Liver (tissue), 9 donors: ENCODE results near the gene FASTKD2. TPM values are rescaled to one million over a fixed set of nuclear protein-coding genes. Genes with fewer than 3 reads are reported as not detected.

Experiments used
- DNase-seq: peaks from one replicate; pipeline ENCODE4 v3.0.0-alpha.2; 2017; ENCODE audit warnings: low spot score
- H3K27ac ChIP-seq, 2 donors: one replicate each; pipeline ENCODE4 v1.7.0; 2013; ENCODE audit warnings: inconsistent platforms in 2 of 2, low read length in 2 of 2, control low read depth in 1 of 2, low read depth in 1 of 2, mild to moderate bottlenecking in 1 of 2
- H3K27me3 ChIP-seq, 4 donors: one replicate each; pipeline versions ENCODE4 v1.6.1 to v1.7.0; 2013; ENCODE audit warnings: low read length in 3 of 4, inconsistent platforms in 1 of 4, mild to moderate bottlenecking in 1 of 4, moderate library complexity in 1 of 4; ENCODE audit not compliant: control insufficient read depth in 4 of 4, insufficient read depth in 4 of 4
- H3K36me3 ChIP-seq, 4 donors: one replicate each; pipeline versions ENCODE4 v1.6.1 to v1.7.0; 2013; ENCODE audit warnings: low read length in 3 of 4, mild to moderate bottlenecking in 3 of 4, low read depth in 1 of 4, moderate library complexity in 1 of 4; ENCODE audit not compliant: control insufficient read depth in 4 of 4, insufficient read depth in 3 of 4
- H3K4me1 ChIP-seq, 4 donors: one replicate each; pipeline versions ENCODE4 v1.6.1 to v1.7.0; 2013; ENCODE audit warnings: low read length in 3 of 4, mild to moderate bottlenecking in 3 of 4, moderate library complexity in 1 of 4; ENCODE audit not compliant: control insufficient read depth in 4 of 4, insufficient read depth in 4 of 4
- H3K4me3 ChIP-seq, 3 donors: one replicate each; pipeline versions ENCODE4 v1.6.1 to v1.7.0; 2013; ENCODE audit warnings: low read length in 3 of 3, control low read depth in 1 of 3, low read depth in 1 of 3, mild to moderate bottlenecking in 1 of 3
- H3K9ac ChIP-seq, 2 donors: one replicate each; pipeline ENCODE4 v1.7.0; 2013; ENCODE audit warnings: low read length in 2 of 2, mild to moderate bottlenecking in 2 of 2, moderate library complexity in 2 of 2, control low read depth in 1 of 2, low read depth in 1 of 2
- H3K9me3 ChIP-seq, 4 donors: one replicate each; pipeline versions ENCODE4 v1.6.1 to v1.7.0; 2013; ENCODE audit warnings: low read length in 3 of 4; ENCODE audit not compliant: control insufficient read depth in 4 of 4
- ATF3 ChIP-seq: IDR thresholded peaks from 2 replicates; pipeline ENCODE4 v1.6.1; 2016; ENCODE audit warnings: antibody characterized with exemption
- FOXA1 ChIP-seq: IDR thresholded peaks from 2 replicates; pipeline ENCODE4 v1.6.1; 2016; ENCODE audit warnings: antibody characterized with exemption
- FOXA2 ChIP-seq: IDR thresholded peaks from 2 replicates; pipeline ENCODE4 v1.6.1; 2016; ENCODE audit warnings: antibody characterized with exemption
- GABPA ChIP-seq, 2 donors: IDR thresholded peaks in 1 of 2; conservative IDR thresholded peaks in 1 of 2; 2 replicates each; pipeline ENCODE4 v1.6.1; 2016; ENCODE audit warnings: antibody characterized with exemption in 2 of 2, mild to moderate bottlenecking in 1 of 2, moderate library complexity in 1 of 2
- HNF4A ChIP-seq, 2 donors: conservative IDR thresholded peaks; 2 replicates each; pipeline ENCODE4 v1.6.1; 2016; ENCODE audit warnings: antibody characterized with exemption in 2 of 2, mild to moderate bottlenecking in 2 of 2
- HNF4G ChIP-seq: IDR thresholded peaks from 2 replicates; pipeline ENCODE4 v1.6.1; 2016; ENCODE audit warnings: antibody characterized with exemption
- JUND ChIP-seq, 2 donors: IDR thresholded peaks; 2 replicates each; pipeline ENCODE4 v1.6.1; 2016; ENCODE audit warnings: antibody characterized with exemption in 2 of 2
- MAX ChIP-seq: IDR thresholded peaks from 2 replicates; pipeline ENCODE4 v1.6.1; 2016; ENCODE audit warnings: antibody characterized with exemption
- NR2F2 ChIP-seq: IDR thresholded peaks from 2 replicates; pipeline ENCODE4 v1.6.1; 2016; ENCODE audit warnings: antibody characterized with exemption
- REST ChIP-seq: IDR thresholded peaks from 2 replicates; pipeline ENCODE4 v1.6.1; 2016; ENCODE audit warnings: antibody characterized with exemption, mild to moderate bottlenecking
- RXRA ChIP-seq, 2 donors: IDR thresholded peaks; 2 replicates each; pipeline ENCODE4 v1.6.1; 2017 to 2018; ENCODE audit warnings: antibody characterized with exemption in 2 of 2, mild to moderate bottlenecking in 1 of 2
- SP1 ChIP-seq: IDR thresholded peaks from 2 replicates; pipeline ENCODE4 v1.6.1; 2018; ENCODE audit warnings: antibody characterized with exemption, mild to moderate bottlenecking
- YY1 ChIP-seq: IDR thresholded peaks from 2 replicates; pipeline ENCODE4 v1.6.1; 2016; ENCODE audit warnings: antibody characterized with exemption, mild to moderate bottlenecking
- ZBTB33 ChIP-seq: IDR thresholded peaks from 2 replicates; pipeline ENCODE4 v1.6.1; 2016; ENCODE audit warnings: antibody characterized with exemption
- WGBS: extraction: QIAGEN DNeasy Blood & Tissue Kit; methylation state at CpG from one replicate; pipeline ENCODE4 v1.1.7; 2013; 5-methylcytosine and 5-hydroxymethylcytosine counted together
- polyA plus RNA-seq, 2 donors: library from polyadenylated mRNA; stranded (reverse) in 1 of 2; unstranded in 1 of 2; fragments of 200-250 nt in 1 of 2; fragments of >200 nt in 1 of 2; fragmentation: Nextera tagmentation in 1 of 2; extraction: Ambion mirVana in 1 of 2; gene quantifications; one replicate each; pipeline versions ENCODE4 v1.2.1 to v1.2.3, GENCODE V29; 2013 to 2015
- total RNA-seq, 2 donors: library from RNA; depleted of rRNA; stranded (reverse); fragments of >200 nt; gene quantifications; one replicate each; pipeline ENCODE4 v1.2.3, GENCODE V29; 2014
- donor health status: healthy.
- donor health status: healthy.
- donor health status: healthy.
- donor health status: healthy.
- donor health status: healthy.

Gene FASTKD2
- total and polyA plus RNA-seq, 4 donors: 12.5 to 36.3 (median 15.0) TPM

DNA sequence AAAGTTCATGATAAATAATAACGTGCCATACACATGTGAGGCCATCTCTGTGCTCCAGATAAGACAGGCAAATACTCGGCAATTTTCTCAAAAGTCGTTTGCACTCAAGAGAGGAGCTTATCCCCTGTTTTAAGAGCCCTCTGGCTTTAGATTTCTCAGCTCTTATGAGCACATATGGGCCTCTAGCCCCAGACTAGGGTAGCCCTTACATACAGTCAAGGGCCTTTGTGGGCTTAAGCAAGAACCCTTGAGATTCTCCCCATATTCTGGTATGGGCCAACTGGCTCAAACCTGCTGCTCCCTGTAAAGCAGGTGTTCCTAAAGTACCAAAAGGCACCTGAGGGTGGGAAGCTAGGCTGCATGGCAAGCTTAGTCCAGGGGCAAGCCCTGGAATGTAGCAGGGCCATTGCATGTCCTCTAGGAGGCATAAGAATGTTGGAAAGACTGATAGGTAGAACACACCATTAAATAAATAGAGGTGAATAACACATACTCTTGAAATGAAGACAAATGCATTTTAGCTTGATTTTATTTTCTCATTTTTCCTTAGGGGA is 66.1 kb downstream of the FASTKD2 start:
- no peak overlapping the region for H3K27ac ChIP-seq
- no peaks in the 10 kb centered on the region for H3K36me3 ChIP-seq
- no peaks in the 10 kb centered on the region for H3K4me1 ChIP-seq
- H3K9ac ChIP-seq: no peak overlapping the region
- no peak for DNase-seq
- TF ChIP-seq FOXA1 (no peak), YY1 (no peak), FOXA2 (no peak), ZBTB33 (no peak), HNF4G (no peak), SP1 (no peak), RXRA (IDR thresholded peaks at IDR 0.05) (no peak), HNF4A (conservative IDR thresholded peaks at IDR 0.05) (no peak), ATF3 (no peak), GABPA (IDR thresholded peaks at IDR 0.05 in 1 of 2, conservative IDR thresholded peaks at IDR 0.05 in 1 of 2) (no peak), REST (no peak), JUND (IDR thresholded peaks at IDR 0.05) (no peak), NR2F2 (no peak)
- H3K9me3 ChIP-seq: peaks cover 0 to 24% (median 9%) of the 10 kb centered on the region in 4 donors
- WGBS: 80% methylated on average over 3 of the region's 3 CpGs
- no peaks in the 10 kb centered on the region for H3K27me3 ChIP-seq
- H3K4me3 ChIP-seq: no peak overlapping the region

DNA sequence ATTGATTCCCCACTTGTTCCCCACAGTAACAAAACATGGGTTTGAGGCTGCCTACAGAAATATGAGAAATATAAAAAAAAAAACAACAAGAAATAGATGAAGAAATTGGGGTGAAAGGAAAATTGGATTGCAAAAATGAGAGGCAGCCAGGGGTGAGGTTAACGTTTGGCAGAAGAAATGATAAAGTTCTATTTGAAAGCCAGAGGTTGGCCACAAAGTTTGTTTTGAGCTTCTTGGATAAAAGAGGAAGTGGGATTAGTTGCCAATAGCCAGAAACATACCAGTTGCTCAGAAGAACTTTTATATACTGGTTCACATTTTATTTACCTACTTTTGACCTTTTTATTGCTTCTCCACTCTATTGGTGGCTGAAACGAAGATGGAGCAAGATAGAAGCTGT is 67.5 kb downstream of the FASTKD2 start:
- TF ChIP-seq NR2F2 (no peak), FOXA1 (no peak), MAX (no peak), HNF4A (conservative IDR thresholded peaks at IDR 0.05) (no peak), REST (no peak), ATF3 (no peak)
- WGBS: 72% methylated on average over 2 of the region's 2 CpGs

More for the DNA sequence above, 67.5 kb downstream of the FASTKD2 start:
- no peak for DNase-seq
- Histone ChIP-seq H3K4me1 (no peaks in the 10 kb centered on the region), H3K9me3 (peaks cover 0 to 24% (median 9%) of the 10 kb centered on the region in 4 donors), H3K36me3 (no peaks in the 10 kb centered on the region), H3K9ac (no peak overlapping the region), H3K27ac (no peak overlapping the region), H3K4me3 (no peak overlapping the region), H3K27me3 (no peaks in the 10 kb centered on the region)
